HTERT RPE-1 (cell line): ENCODE measurements around the gene COX17.
"Not testable (repeated sequence)": the region's sequence is repeated elsewhere in the genome, so short reads cannot be mapped to it uniquely, and the experiment has no call there.

Experiments used
- in situ Hi-C: fragments of 300-500 bp; cut with MboI; formaldehyde crosslinking; loops from 4 replicates; pipeline ENCODE4 v1.14.3; 2020; ENCODE audit warnings: low sequenced_read_pairs

Gene COX17

DNA sequence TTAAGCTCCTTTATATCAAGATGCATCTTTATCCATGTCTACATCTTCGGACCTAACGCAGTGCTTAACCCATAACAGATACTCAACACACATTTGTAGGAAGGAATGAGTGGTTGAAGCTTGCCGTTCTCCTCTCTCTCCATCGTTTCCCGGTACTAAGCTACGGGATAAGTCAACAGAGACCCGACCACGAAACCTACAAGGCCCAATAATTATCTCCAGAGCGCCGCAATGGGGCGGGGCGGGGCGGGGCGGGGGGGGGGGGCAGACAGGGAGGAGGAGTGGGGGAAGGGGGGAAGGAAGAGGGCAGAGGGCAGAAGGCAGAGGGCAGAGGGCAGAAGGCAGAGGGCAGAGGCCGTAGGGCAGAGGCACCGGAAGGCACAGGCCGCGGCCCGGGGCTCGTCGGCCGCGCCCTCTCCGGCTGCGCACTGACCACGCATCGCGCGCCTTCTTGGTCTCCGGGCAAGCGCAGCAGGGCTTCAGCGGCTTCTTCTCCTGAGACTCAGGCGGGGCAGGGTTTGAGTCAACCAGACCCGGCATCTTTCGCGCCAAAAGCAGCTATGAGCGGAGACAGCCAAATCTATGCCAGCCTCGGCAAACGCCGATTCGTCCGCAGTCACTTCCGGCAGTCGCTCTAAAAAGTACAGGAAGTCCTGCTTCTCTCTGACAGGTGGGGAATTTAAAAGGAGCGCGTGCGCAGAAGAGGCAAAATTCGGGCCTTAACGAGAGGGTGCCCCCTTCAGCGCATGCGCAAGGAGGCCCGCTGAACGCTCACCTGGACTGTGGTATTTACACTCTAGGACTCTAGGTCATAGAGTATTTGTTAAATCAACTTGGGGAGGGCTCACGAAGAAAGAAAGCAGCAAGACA is at the start of gene COX17:
COX17 (minus strand) TSS at position 636 of the 870 bp plus-strand sequence; CDS start at position 540, 96 bp downstream.
- in situ Hi-C loops, result no loop called here

DNA sequence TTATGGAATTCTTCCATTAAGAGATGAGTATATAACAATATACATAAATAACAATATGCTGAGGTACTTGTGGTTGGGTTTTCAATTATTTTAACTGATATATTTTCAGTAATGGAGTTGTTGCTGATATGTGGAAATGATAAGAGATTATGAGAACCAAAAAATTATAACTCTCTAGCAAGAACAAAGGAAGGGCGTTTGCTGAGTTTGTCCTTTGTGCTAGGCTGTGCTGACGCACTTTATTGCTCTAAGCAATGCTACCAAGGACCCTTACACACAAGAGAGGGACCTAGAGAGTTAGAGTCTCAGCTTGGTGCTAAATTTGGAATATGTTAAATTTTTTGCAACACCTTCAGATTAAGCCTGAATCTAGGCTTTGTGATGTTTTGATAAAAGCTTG is 49.7 kb upstream of the COX17 start:
- in situ Hi-C loops, result no loop called here

- in situ Hi-C loops, result no loop called here
Measured at GRCh38 chr3:119723022-119723421, 45.8 kb upstream of the COX17 start.

DNA sequence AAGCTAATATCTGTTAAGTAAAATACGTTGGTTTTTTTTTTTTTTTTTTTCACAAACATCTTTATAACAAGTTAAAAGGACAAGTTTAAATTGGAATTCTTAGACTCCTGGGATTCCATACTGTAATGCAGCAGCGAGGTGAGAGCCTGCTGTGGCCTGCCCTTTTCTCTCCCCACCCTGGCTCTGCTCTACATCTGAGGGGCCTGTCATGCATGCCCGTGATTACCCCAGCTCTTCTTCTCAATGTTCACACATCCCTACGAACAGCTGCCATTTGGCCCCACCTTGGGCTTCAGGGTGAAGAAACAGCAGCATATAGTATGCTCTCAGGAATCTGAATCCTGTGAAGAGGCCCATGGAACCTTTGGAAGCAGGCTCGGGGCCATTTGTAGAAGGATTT is 40.3 kb upstream of the COX17 start:
- in situ Hi-C loops, result no loop called here

GRCh38 chr3:119716998-119717397 is 39.8 kb upstream of the COX17 start:
- in situ Hi-C loops, result no loop called here

- in situ Hi-C loops, result no loop called here
Measured at GRCh38 chr3:119715105-119715504, 37.9 kb upstream of the COX17 start.

DNA sequence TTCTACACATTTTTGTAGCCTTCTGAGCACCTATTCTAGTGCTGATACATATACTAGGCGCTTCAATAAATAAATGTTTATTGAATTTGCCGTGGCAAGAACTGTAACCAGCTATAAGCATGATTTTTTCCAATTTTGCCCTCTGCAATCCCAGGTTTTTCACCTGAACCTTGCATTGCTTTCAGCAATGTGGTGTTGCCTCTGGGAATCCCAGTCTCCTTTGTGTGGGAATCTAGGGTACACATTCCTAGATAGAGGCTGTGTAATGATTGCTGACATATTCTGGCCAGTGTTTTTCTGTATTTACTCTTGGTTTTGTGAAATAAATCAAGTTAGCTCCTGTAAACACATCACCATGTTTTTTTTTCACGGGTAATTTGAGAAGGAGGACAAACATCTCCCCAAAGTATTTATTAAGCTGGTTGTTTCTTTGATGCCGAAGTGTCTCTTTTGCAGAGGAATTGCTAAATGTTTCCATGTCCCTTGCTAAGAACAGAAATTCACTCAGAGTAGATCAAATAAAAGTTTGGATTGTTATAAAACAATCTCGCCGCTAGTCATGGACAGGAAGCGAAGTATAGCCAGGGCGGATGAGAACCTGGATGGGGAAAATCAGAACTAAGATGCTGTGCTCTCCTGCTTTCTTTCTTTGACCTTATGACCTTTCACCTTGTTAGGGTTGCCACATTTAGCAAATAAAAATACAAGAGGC is 26.8 kb upstream of the COX17 start:
- in situ Hi-C loops, result no loop called here

GRCh38 chr3:119702530-119703527 is 25.6 kb upstream of the COX17 start, which contains the start of gene CFAP91:
Gene CFAP91 (plus strand): TSS chr3:119703022. CDS start chr3:119703099, 77 bp downstream.
- in situ Hi-C loops, result no loop called here

DNA sequence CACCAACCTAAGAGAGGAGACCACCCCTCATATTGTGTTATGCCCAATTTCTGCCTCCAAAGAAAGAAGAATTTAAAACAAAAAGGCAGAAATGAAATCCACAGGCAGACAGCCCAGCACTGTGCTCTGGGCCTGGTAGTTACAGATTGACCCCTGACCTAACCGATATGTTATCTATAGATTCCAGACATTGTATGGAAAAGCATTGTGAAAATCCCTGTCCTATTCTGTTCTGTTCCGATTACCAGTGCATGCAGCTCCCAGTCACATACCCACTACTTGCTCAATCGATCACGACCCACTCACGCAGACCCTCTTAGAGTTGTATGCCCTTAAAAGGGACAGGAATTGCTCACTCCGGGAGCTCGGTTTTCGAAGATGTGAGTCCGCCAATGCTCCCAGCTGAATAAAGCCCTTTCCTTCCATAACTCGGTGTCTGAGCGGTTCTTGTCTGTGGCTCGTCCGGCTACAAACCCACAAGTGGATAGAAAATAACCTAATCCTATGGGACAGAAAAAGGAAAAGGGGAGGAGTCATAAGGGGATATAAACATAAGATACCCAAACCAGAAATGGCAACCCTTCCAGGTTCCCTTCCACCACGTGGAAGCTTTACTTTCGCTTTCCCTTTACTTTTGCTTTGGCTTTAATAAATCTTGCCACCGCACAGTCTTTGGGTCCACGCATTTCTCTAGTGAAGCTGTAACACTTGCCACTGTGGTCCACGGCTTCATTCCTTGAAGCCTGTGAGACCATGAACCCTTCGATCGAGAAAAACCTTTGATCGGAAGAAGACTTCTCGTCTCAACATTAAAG is 23.9 kb upstream of the COX17 start:
- in situ Hi-C loops, result no loop called here

GRCh38 chr3:119700269-119700919 is 23.2 kb upstream of the COX17 start:
- in situ Hi-C loops, result no loop called here

GRCh38 chr3:119697394-119697793 is 20.2 kb upstream of the COX17 start:
- in situ Hi-C loops, result no loop called here

GRCh38 chr3:119695480-119695879 is 18.3 kb upstream of the COX17 start:
- in situ Hi-C loops, result no loop called here

DNA sequence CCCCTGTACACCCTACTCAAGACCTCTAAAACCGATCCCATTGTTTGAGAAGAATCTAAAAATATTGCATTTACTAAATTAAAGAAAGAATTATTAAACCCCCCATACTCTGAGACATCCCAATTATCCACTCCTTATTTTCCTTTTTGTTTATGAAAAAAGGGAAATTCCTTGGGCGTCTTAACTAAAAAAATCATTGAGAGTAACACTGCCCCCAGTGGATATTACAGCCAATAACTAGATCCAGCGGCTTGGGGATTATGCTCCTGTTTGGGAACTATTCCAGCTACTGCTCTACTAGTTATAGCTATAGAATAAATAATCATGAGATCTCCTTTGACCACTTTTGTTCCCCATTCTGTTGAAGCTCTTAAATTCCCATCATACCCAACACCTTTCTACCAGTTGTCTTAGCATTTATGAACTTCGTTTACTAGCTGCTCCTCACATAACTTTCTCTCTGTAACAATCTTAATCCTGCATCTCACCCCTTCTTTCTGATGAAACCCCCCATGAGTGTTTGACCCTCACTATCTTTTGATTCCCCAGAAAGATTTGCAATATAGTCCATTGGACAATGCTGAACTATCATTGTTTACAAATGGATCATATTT is 12.9 kb upstream of the COX17 start:
- in situ Hi-C loops, result no loop called here

DNA sequence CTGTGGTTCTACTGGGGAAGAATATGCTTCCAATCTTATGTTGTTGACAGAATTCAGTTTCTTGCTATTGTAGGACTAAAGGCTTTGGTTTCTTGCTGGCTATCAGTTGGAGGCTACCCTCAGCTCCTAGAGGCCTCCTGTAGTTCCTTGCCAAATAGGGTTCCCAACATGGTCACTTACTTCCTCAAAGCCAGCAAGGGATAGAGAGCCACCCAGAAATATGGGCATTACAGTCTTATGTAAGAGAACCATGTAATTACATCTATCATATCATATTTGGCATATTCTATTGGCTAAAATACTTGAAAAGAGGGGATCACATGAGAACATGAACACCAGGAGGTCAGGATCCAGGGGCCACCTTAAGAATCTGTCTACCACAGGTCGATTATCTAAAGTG is 6.2 kb upstream of the COX17 start:
- in situ Hi-C loops, result no loop called here

DNA sequence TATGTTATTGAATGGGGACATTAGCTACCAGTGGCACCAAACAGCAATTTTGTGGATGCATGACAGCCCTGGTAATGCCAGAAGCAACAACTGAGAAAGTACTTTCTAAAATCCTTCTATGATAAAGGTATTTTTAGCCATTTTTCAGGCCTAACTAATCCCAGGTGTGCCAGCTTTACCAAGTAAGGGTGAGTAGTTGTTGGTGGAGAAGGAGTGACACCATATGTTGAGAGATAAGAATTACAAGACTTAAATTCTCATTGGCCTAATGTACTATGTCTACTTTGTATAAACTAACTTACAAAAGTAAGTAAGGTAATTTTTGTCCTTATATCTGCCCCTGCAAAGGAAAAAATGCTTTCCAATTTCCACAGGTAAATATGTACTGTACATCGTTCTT is 4.1 kb upstream of the COX17 start:
- in situ Hi-C loops, result no loop called here

DNA sequence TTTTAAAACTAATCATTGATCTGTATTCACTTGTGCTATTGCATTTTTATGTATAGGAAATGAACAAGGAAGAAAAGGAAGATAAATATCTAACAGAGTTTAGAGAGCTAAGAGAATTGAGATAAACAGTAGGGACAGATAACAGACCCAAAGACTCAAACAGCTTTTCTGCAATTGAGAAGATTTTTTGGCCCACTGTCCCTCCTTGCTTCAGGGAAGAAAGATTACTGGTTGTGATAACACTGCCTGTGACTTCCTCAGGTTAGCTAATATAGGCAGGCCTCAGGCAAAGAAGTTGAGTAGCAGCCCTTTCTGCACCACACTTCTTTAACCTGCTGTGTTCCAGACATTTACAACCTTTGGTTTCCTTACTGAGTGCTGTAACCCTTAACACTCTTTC is 2.7 kb upstream of the COX17 start:
- in situ Hi-C loops, result no loop called here

DNA sequence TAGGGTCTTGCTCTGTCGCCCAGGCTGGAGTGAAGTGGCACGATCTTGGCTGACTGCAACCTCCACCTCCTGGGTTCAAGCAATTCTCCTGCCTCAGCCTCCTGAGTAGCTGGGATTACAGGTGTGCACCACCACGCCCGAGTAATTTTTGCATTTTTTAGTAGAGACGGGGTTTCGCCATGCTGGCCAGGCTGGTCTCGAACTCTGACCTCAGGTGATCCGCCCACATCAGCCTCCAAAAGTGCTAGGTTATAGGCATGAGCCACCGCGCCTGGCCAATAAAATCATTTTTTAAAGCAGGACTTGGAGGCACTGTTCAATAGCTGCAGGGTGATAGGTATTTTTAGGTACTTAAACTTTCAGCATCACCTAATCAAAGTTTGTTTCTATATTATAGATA is 1.0 kb upstream of the COX17 start:
- in situ Hi-C loops, result not testable (repeated sequence)

GRCh38 chr3:119677641-119677934 is 382 bp upstream of the COX17 start:
- in situ Hi-C loops, result no loop called here

DNA sequence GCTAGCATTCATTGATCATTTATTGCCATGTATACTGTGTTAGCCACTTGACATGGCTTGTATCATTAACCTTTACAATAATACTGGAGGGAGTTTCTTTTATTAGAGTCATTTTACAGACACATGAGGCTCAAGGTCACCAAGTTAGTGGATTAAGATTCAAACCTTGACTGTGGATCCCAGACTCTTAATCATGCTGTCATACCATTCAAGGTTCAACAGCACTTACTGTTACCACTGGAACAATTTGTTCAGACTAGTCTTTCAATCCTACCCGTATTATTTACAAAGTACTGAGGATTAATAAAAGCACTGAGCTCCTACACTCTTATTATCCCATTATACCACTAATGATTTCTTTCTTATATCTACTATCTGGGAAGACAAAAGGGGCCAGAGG is 1.2 kb downstream of the COX17 start:
- in situ Hi-C loops, result no loop called here
